HG03095 (cell line): Measurements from ENCODE around the gene TSPAN5.

Source experiments
- ATAC-seq: cut with Tn5 transposase; IDR thresholded peaks from one replicate; pipeline ENCODE4 v1.9.1; 2021; ENCODE audit warnings: moderate library complexity; ENCODE audit not compliant: unreplicated experiment

The TSPAN5 gene

GRCh38 chr4:98620087-98620784 lies 38.2 kb downstream of the TSPAN5 start:
- no peak for ATAC-seq

GRCh38 chr4:98619180-98619579 lies 39.2 kb downstream of the TSPAN5 start:
- no peak for ATAC-seq

- no peak for ATAC-seq
These were observed 39.7 kb downstream of the TSPAN5 start for GRCh38 chr4:98618680-98619079.

GRCh38 chr4:98617358-98618047 lies 40.9 kb downstream of the TSPAN5 start:
- no peak for ATAC-seq

- no peak for ATAC-seq
These were observed 42.4 kb downstream of the TSPAN5 start for GRCh38 chr4:98615991-98616390.

GRCh38 chr4:98614662-98615061 lies 43.7 kb downstream of the TSPAN5 start:
- ATAC-seq = no peak

GRCh38 chr4:98614094-98614493 lies 44.3 kb downstream of the TSPAN5 start:
- no peak for ATAC-seq

- ATAC-seq = no peak
These were observed 44.8 kb downstream of the TSPAN5 start for GRCh38 chr4:98613453-98614075.

GRCh38 chr4:98612318-98613250 lies 45.8 kb downstream of the TSPAN5 start:
- ATAC-seq = no peak

GRCh38 chr4:98611677-98612317 lies 46.6 kb downstream of the TSPAN5 start:
- no peak for ATAC-seq

- no peak for ATAC-seq
These were observed 47.3 kb downstream of the TSPAN5 start for GRCh38 chr4:98610926-98611676.

- no peak for ATAC-seq
These were observed 48.0 kb downstream of the TSPAN5 start for GRCh38 chr4:98610431-98610830.

- ATAC-seq = no peak
These were observed 48.5 kb downstream of the TSPAN5 start for GRCh38 chr4:98609934-98610333.

- ATAC-seq = no peak
These were observed 50.1 kb downstream of the TSPAN5 start for GRCh38 chr4:98608356-98608755.

GRCh38 chr4:98606894-98607293 lies 51.5 kb downstream of the TSPAN5 start:
- ATAC-seq = no peak

GRCh38 chr4:98605216-98605615 lies 53.2 kb downstream of the TSPAN5 start:
- ATAC-seq = no peak

- no peak for ATAC-seq
These were observed 53.7 kb downstream of the TSPAN5 start for GRCh38 chr4:98604723-98605122.

GRCh38 chr4:98603683-98604521 lies 54.5 kb downstream of the TSPAN5 start:
- no peak for ATAC-seq

- ATAC-seq = no peak
These were observed 56.1 kb downstream of the TSPAN5 start for GRCh38 chr4:98602270-98602669.
